SK-N-SH treated with all-trans-retinoic acid at 6 μM for 48 hours (cell line): ENCODE measurements around the gene HRCT1.

Source experiments
- CSDC2 ChIP-seq: fragments of 250-450 bp; sonication (Bioruptor Pico); IDR thresholded peaks from 2 replicates; pipeline ENCODE4 v1.5.0; 2020; ENCODE audit warnings: mild to moderate bottlenecking, moderate library complexity
- ESRRG ChIP-seq: fragments of 250-450 bp; sonication (Bioruptor Pico); IDR thresholded peaks from 2 replicates; pipeline ENCODE4 v1.6.1; 2021; ENCODE audit warnings: mild to moderate bottlenecking
- OSR1 ChIP-seq: fragments of 250-450 bp; sonication (Bioruptor Pico); IDR thresholded peaks from 2 replicates; pipeline ENCODE4 v1.8.0; 2022; ENCODE audit warnings: moderate library complexity, mild to moderate bottlenecking, inconsistent platforms
- RARB ChIP-seq: fragments of 250-450 bp; sonication (Bioruptor Pico); IDR thresholded peaks from 2 replicates; pipeline ENCODE4 v1.8.0; 2021; ENCODE audit warnings: mild to moderate bottlenecking, moderate library complexity
- TCF4 ChIP-seq: fragments of 250-450 bp; sonication (Bioruptor Pico); IDR thresholded peaks from 2 replicates; pipeline ENCODE4 v1.8.0; 2021; ENCODE audit warnings: mild to moderate bottlenecking, moderate library complexity, borderline replicate concordance
- ZC3H10 ChIP-seq: fragments of 250-450 bp; sonication (Bioruptor Pico); IDR thresholded peaks from 2 replicates; pipeline ENCODE4 v1.5.1; 2021; ENCODE audit warnings: mild to moderate bottlenecking, moderate library complexity
- ZFP3 ChIP-seq: fragments of 250-450 bp; sonication (Bioruptor Pico); IDR thresholded peaks from 2 replicates; pipeline ENCODE4 v1.5.0; 2020; ENCODE audit warnings: mild to moderate bottlenecking, moderate library complexity
- ZFP30 ChIP-seq: fragments of 450-650 bp; formaldehyde crosslinking; IDR thresholded peaks from 2 replicates; pipeline ENCODE4 v1.5.0; 2022; ENCODE audit warnings: mild to moderate bottlenecking, moderate library complexity
- ZNF8 ChIP-seq: fragments of 450-650 bp; formaldehyde crosslinking; IDR thresholded peaks from 2 replicates; pipeline ENCODE4 v1.5.0; 2020; ENCODE audit warnings: mild to moderate bottlenecking, moderate library complexity
- TF ChIP-seq, protein P1 (sequence below): fragments of 250-450 bp; sonication (Bioruptor Pico); IDR thresholded peaks from 2 replicates; pipeline ENCODE4 v1.8.0; 2021; ENCODE audit warnings: low read depth, mild to moderate bottlenecking, moderate library complexity, borderline replicate concordance
- TF ChIP-seq, protein P2 (sequence below): fragments of 250-450 bp; sonication (Bioruptor Pico); IDR thresholded peaks from 2 replicates; pipeline ENCODE4 v1.8.0; 2020; ENCODE audit warnings: mild to moderate bottlenecking, moderate library complexity, borderline replicate concordance
- TF ChIP-seq, protein P3 (sequence below): fragments of 250-450 bp; sonication (Bioruptor Pico); IDR thresholded peaks from 2 replicates; pipeline ENCODE4 v1.5.1; 2021; ENCODE audit warnings: mild to moderate bottlenecking, moderate library complexity
- TF ChIP-seq, protein P4 (sequence below): fragments of 250-450 bp; sonication (Bioruptor Pico); IDR thresholded peaks from 2 replicates; pipeline ENCODE4 v1.5.1; 2020; ENCODE audit warnings: low read depth, mild to moderate bottlenecking, moderate library complexity

DNA sequence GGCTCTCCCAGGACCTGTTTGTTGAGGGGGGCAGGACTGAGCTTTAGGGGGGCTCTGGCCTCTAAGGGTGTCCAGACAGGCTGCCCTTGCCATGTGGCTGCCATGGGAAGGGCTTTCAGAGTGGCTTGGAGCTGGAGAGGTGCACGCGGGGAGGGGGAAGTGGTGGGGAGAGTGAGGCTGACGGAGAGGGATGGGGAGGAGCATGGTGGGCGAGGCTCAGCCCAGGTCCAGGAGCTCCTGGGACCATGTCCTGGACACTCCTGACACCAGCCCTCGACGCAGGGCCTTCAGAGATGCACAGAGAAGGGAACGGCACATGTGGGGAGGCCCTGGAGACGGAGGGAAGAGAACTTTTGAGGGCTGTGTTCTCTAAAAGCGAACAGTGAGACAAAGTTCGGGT is 5.7 kb downstream of the HRCT1 start:
- TF ChIP-seq, protein P1, sequence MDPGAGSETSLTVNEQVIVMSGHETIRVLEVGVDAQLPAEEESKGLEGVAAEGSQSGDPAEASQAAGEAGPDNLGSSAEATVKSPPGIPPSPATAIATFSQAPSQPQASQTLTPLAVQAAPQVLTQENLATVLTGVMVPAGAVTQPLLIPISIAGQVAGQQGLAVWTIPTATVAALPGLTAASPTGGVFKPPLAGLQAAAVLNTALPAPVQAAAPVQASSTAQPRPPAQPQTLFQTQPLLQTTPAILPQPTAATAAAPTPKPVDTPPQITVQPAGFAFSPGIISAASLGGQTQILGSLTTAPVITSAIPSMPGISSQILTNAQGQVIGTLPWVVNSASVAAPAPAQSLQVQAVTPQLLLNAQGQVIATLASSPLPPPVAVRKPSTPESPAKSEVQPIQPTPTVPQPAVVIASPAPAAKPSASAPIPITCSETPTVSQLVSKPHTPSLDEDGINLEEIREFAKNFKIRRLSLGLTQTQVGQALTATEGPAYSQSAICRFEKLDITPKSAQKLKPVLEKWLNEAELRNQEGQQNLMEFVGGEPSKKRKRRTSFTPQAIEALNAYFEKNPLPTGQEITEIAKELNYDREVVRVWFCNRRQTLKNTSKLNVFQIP = no peak
- TF ChIP-seq, protein P2, sequence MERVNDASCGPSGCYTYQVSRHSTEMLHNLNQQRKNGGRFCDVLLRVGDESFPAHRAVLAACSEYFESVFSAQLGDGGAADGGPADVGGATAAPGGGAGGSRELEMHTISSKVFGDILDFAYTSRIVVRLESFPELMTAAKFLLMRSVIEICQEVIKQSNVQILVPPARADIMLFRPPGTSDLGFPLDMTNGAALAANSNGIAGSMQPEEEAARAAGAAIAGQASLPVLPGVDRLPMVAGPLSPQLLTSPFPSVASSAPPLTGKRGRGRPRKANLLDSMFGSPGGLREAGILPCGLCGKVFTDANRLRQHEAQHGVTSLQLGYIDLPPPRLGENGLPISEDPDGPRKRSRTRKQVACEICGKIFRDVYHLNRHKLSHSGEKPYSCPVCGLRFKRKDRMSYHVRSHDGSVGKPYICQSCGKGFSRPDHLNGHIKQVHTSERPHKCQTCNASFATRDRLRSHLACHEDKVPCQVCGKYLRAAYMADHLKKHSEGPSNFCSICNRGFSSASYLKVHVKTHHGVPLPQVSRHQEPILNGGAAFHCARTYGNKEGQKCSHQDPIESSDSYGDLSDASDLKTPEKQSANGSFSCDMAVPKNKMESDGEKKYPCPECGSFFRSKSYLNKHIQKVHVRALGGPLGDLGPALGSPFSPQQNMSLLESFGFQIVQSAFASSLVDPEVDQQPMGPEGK (CRISPR knock-in tag) = no peak
- TF ChIP-seq RARB (CRISPR knock-in tag) (no peak), ZNF8 (CRISPR knock-in tag) (no peak), ZC3H10 (CRISPR knock-in tag) (no peak), ZFP3 (no peak), ZFP30 (CRISPR knock-in tag) (no peak), ESRRG (CRISPR knock-in tag) (no peak), OSR1 (CRISPR knock-in tag) (no peak), TCF4 (CRISPR knock-in tag) (no peak), CSDC2 (no peak)
- TF ChIP-seq, protein P3, sequence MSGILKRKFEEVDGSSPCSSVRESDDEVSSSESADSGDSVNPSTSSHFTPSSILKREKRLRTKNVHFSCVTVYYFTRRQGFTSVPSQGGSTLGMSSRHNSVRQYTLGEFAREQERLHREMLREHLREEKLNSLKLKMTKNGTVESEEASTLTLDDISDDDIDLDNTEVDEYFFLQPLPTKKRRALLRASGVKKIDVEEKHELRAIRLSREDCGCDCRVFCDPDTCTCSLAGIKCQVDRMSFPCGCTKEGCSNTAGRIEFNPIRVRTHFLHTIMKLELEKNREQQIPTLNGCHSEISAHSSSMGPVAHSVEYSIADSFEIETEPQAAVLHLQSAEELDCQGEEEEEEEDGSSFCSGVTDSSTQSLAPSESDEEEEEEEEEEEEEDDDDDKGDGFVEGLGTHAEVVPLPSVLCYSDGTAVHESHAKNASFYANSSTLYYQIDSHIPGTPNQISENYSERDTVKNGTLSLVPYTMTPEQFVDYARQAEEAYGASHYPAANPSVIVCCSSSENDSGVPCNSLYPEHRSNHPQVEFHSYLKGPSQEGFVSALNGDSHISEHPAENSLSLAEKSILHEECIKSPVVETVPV (CRISPR knock-in tag) = no peak
- TF ChIP-seq, protein P4, sequence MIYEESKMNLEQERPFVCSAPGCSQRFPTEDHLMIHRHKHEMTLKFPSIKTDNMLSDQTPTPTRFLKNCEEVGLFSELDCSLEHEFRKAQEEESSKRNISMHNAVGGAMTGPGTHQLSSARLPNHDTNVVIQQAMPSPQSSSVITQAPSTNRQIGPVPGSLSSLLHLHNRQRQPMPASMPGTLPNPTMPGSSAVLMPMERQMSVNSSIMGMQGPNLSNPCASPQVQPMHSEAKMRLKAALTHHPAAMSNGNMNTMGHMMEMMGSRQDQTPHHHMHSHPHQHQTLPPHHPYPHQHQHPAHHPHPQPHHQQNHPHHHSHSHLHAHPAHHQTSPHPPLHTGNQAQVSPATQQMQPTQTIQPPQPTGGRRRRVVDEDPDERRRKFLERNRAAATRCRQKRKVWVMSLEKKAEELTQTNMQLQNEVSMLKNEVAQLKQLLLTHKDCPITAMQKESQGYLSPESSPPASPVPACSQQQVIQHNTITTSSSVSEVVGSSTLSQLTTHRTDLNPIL (CRISPR knock-in tag) = no peak
